Progenitor cell of endocrine pancreas (in vitro differentiated cells): ENCODE measurements around the gene PPFIBP1. TPM values are rescaled to one million over a fixed set of nuclear protein-coding genes. Genes with fewer than 3 reads are reported as not detected.
"Not testable (repeated sequence)": the region's sequence is repeated elsewhere in the genome, so short reads cannot be mapped to it uniquely, and the experiment has no call there.

Source experiments
- DNase-seq: peaks from one replicate; pipeline ENCODE4 v3.0.0; 2021; ENCODE audit warnings: low spot score; ENCODE audit not compliant: unreplicated experiment
- H3K27ac Mint-ChIP-seq: 2 replicates; pipeline ENCODE4 v1.8.0; 2021; ENCODE audit warnings: mild to moderate bottlenecking, moderate library complexity, mixed read lengths
- H3K27me3 Mint-ChIP-seq: 2 replicates; pipeline ENCODE4 v1.8.0; 2021; ENCODE audit warnings: mixed read lengths
- H3K36me3 Mint-ChIP-seq: 2 replicates; pipeline ENCODE4 v1.8.0; 2022; ENCODE audit warnings: mixed read lengths; ENCODE audit not compliant: insufficient read depth
- H3K4me1 Mint-ChIP-seq: 2 replicates; pipeline ENCODE4 v1.8.0; 2021; ENCODE audit warnings: low read depth, mixed read lengths
- H3K4me3 Mint-ChIP-seq: 2 replicates; pipeline ENCODE4 v1.8.0; 2021; ENCODE audit warnings: low read depth, mild to moderate bottlenecking, moderate library complexity, mixed read lengths
- H3K9me3 Mint-ChIP-seq: 2 replicates; pipeline ENCODE4 v1.8.0; 2021; ENCODE audit warnings: low read depth, mixed read lengths
- total RNA-seq: library from RNA; stranded (reverse); gene quantifications from 2 replicates; pipeline ENCODE4 v1.2.1, GENCODE V29; 2021
- TF ChIP-seq, protein P1 (sequence below): fragments of 200-600 bp; sonication (generic); IDR thresholded peaks from one replicate; pipeline ENCODE4 v1.5.0; 2021; ENCODE audit warnings: antibody characterized with exemption, mild to moderate bottlenecking; ENCODE audit not compliant: unreplicated experiment

Gene PPFIBP1
- total RNA-seq, 1 donor from 2014 or later: 85.4 TPM

DNA sequence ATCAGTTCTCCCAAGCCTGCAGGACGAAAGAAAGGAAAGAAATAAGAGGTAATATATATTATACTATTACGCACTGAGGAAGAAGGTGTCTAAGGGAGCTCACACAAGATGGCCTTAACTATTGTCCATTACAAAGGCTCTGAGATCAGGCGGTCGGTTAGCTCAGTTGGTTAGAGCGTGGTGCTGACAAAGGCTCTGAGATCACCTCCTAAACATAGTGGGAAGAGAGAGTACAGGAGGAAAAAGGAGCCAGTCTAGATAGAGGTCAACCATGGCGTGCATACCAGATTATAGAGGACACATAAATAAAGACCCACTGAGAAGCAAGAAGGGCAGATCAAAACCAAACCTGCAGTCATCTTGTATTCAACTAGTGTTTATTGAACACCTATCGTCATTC lies 118.9 kb downstream of the PPFIBP1 start:
- H3K27me3 Mint-ChIP-seq, H3K27ac Mint-ChIP-seq, H3K9me3 Mint-ChIP-seq, H3K4me3 Mint-ChIP-seq, DNase-seq: not testable (repeated sequence)
- peaks cover 20% of the 10 kb centered on the region for H3K36me3 Mint-ChIP-seq
- peaks cover 14% of the 10 kb centered on the region for H3K4me1 Mint-ChIP-seq

DNA sequence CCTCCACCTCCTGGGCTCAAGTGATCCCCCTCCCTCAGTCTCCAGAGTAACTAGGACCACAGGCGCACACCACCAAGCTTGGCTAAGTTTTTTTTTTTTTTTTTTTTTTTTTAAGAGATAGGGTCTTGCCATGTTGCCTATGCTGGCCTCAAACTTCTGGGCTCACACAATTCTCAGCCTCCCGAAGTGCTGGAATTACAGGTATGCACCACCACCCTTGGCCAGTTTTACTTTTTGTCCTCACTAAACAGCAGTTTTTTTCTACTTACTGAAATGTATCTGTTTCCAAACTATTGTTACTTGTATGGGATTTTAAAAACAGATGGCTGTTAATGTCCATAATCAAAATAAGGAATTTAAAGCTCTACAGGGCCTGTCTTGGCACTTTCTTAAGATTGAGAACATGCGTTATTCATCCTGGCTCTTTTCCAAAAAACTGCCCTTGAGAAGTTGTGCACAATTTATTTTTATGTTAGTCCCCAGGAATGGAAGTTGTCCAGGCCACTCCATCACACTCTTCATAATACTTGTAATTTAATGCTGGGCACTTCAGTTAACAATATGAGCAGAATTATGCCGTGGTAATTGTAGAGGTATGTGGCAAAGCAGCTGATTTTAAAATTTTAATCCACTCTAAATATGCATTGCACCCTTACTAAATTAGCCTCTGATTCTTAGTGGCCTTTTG lies 120.3 kb downstream of the PPFIBP1 start:
- no peak overlapping the region for H3K27ac Mint-ChIP-seq
- peaks cover 4% of the 10 kb centered on the region for H3K9me3 Mint-ChIP-seq
- no peak for DNase-seq
- no peaks in the 10 kb centered on the region for H3K27me3 Mint-ChIP-seq
- peaks cover 24% of the 10 kb centered on the region for H3K36me3 Mint-ChIP-seq
- H3K4me3 Mint-ChIP-seq: no peak overlapping the region
- TF ChIP-seq, protein P1, sequence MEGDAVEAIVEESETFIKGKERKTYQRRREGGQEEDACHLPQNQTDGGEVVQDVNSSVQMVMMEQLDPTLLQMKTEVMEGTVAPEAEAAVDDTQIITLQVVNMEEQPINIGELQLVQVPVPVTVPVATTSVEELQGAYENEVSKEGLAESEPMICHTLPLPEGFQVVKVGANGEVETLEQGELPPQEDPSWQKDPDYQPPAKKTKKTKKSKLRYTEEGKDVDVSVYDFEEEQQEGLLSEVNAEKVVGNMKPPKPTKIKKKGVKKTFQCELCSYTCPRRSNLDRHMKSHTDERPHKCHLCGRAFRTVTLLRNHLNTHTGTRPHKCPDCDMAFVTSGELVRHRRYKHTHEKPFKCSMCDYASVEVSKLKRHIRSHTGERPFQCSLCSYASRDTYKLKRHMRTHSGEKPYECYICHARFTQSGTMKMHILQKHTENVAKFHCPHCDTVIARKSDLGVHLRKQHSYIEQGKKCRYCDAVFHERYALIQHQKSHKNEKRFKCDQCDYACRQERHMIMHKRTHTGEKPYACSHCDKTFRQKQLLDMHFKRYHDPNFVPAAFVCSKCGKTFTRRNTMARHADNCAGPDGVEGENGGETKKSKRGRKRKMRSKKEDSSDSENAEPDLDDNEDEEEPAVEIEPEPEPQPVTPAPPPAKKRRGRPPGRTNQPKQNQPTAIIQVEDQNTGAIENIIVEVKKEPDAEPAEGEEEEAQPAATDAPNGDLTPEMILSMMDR: no peak
- peaks cover 14% of the 10 kb centered on the region for H3K4me1 Mint-ChIP-seq

DNA sequence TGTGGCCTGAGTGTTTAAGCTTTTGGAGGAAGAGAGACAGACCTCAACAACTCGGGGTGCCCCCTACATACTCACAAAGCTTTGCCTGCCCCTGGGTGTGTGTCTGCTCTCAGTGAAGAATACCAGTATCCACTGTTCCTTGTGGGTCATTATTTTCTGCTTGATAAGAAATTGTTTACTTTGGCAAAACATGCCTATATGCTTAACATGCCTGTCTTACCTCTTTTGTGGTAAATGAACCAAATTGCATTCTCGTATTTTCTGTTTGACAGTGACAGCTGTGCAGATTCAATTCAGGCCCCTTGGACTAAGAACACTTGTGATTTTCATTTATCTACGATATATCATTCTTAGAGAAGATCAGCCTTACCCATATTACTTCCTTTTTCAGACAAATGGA lies 121.7 kb downstream of the PPFIBP1 start:
- H3K27ac Mint-ChIP-seq: no peak overlapping the region
- no peak overlapping the region for H3K4me3 Mint-ChIP-seq
- H3K9me3 Mint-ChIP-seq: peaks cover 4% of the 10 kb centered on the region
- no peak for DNase-seq
- TF ChIP-seq, protein P1: no peak
- H3K27me3 Mint-ChIP-seq: no peaks in the 10 kb centered on the region
- peaks cover 26% of the 10 kb centered on the region for H3K36me3 Mint-ChIP-seq
- peaks cover 14% of the 10 kb centered on the region for H3K4me1 Mint-ChIP-seq

DNA sequence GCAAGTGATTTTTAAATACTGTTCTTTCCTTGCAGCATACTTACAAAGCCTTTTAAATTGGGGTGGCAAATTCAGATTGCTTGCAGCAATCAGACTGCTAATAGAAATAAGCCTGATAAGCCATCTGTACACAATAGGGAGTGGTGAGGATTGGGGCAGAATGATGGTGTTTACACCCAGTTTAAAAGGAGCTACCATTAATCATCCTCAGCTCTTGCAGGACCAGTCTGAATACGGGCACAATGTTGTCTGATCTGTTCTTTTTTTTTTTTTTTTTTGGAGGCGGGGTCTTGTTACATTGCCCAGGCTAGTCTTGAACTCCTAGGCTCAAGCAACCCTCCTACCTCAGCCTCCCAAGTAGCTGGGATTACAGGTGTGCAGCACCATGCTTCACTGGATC lies 122.1 kb downstream of the PPFIBP1 start:
- Mint-ChIP-seq H3K27ac (no peak overlapping the region), H3K4me3 (no peak overlapping the region), H3K4me1 (peaks cover 14% of the 10 kb centered on the region)

DNA sequence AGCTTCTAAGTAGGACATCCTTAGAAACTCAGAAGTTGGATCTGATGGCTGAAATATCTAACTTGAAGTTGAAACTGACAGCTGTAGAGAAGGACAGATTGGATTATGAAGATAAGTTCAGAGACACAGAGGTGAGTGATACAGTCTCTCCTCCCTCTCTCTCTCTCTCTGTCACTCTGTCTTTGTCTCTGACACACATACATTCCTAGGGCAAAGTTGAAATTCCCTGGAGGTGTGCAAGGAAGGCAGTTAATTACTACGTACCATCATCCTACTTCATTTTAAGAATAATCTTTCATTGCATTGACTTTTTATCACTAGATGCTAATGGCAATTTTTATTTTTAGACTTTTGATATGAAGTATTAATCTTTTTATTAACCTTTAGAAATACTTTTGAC lies 126.0 kb downstream of the PPFIBP1 start:
- DNase-seq: no peak
- Mint-ChIP-seq H3K4me1 (peaks cover 10% of the 10 kb centered on the region), H3K9me3 (no peaks in the 10 kb centered on the region), H3K4me3 (no peak overlapping the region), H3K27me3 (no peaks in the 10 kb centered on the region), H3K27ac (no peak overlapping the region), H3K36me3 (peaks cover 21% of the 10 kb centered on the region)
- TF ChIP-seq, protein P1: no peak

More for the DNA sequence above, 122.1 kb downstream of the PPFIBP1 start:
- TF ChIP-seq, protein P1: no peak
- Mint-ChIP-seq H3K36me3 (peaks cover 27% of the 10 kb centered on the region), H3K27me3 (no peaks in the 10 kb centered on the region), H3K9me3 (peaks cover 4% of the 10 kb centered on the region)
- DNase-seq: no peak

DNA sequence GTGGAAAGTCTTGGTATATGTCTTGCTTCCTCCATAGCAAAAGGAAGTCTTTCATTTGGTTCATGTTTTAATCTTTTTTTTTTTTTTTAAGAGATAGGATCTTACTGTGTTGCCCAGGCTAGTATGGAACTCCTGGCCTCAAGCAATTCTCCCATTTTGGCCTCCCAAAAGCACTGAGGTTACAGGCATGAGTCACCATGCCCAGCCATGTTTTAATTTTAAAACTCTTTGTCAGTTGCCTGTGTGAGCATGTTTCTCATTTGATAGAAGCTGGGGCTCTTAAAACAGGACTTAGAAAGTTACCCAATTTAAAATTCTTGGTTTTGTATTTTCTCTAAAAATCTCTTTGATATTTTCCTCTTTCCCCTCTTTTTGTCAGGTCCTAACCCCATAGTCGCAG lies 127.2 kb downstream of the PPFIBP1 start:
- Mint-ChIP-seq H3K9me3 (no peaks in the 10 kb centered on the region), H3K27ac (no peak overlapping the region), H3K27me3 (no peaks in the 10 kb centered on the region), H3K4me3 (no peak overlapping the region), H3K36me3 (peaks cover 17% of the 10 kb centered on the region), H3K4me1 (no peaks in the 10 kb centered on the region)
- DNase-seq: no peak
- TF ChIP-seq, protein P1: no peak
